GM12872 (cell line): ENCODE results near the gene DLGAP4.

Source experiments
- TF ChIP-seq, protein P1 (sequence below): IDR thresholded peaks from 3 replicates; pipeline ENCODE4 v1.5.1; 2011; ENCODE audit warnings: low read depth, mild to moderate bottlenecking, low read length, moderate library complexity; ENCODE audit not compliant: insufficient read depth

DLGAP4 gene

DNA sequence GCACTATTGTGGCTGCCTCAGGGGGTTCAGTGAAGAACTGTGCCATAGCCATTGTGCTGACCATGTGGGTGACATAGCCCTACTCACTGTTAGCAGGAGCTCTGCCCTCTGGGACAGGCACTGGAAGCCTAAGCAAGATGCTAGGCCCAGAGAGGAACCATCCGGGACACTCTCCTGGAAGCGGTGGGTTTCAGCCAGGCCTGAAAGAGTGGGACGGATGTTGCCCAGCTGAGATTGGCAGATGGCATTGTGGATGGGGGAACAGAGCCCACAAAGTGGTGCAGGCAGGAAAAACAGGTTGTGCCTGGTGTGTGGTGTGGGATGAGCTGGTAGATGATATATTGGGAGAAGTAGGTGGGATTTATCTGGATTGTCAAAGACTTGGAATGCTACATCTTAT, 40.1 kb downstream of the DLGAP4 start:
- TF ChIP-seq, protein P1, sequence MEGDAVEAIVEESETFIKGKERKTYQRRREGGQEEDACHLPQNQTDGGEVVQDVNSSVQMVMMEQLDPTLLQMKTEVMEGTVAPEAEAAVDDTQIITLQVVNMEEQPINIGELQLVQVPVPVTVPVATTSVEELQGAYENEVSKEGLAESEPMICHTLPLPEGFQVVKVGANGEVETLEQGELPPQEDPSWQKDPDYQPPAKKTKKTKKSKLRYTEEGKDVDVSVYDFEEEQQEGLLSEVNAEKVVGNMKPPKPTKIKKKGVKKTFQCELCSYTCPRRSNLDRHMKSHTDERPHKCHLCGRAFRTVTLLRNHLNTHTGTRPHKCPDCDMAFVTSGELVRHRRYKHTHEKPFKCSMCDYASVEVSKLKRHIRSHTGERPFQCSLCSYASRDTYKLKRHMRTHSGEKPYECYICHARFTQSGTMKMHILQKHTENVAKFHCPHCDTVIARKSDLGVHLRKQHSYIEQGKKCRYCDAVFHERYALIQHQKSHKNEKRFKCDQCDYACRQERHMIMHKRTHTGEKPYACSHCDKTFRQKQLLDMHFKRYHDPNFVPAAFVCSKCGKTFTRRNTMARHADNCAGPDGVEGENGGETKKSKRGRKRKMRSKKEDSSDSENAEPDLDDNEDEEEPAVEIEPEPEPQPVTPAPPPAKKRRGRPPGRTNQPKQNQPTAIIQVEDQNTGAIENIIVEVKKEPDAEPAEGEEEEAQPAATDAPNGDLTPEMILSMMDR, result no peak

DNA sequence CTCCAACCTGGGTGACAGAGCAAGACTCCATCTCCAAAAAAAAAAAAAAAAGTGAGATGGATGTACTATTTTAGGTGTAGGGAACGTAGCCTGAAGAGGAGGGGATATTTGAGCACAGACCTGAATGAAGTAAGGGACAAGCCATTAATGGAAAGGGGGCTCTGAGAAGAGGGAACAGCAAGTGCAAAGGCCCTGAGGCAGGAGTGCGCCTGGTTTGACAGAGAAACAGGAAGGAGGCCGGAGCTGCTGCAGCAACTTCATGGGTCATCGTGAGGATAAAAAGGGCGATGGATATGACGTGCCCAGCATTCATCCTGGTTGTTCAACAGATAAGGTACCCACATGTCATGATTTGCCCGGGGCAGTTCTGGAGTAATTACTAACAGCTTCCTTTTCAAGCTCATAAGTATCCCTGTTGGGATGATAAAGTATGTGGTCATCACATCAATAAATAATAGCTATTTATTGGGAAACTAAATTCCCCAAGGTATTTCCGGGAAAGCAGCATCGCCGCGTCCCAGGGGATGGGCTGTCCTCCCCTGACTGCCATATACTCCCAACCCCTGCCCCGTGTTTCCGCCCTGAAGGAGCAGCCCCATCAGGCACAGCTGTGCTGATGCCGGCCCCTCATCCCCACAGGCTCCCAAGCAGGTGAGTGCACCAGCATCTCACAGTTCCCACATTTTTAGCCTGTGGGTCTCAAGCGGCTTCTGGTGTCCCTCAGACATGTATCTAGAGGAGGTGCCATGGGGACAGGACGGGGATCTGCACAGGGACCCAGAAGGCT, 43.4 kb downstream of the DLGAP4 start:
- TF ChIP-seq, protein P1, result no peak

DNA sequence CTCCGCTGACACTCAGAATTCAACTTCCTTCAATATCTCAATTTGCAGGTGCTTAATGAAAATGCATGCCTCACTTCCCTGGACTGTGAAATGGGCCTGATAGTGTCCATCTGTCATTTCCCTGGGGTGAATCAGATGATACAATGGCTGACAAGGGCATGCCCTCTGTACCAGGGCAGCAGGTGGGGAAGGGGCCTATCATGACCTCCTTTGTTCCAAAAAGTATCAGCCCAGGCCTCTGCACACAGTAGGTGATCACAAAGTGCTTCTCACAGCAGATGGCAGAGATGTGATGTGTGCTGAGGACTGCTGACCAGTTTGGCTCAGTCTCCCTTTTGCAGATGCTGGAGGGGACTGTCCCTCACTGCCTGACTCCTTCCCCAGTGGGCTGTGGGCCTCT, 44.3 kb downstream of the DLGAP4 start:
- TF ChIP-seq, protein P1, result no peak

DNA sequence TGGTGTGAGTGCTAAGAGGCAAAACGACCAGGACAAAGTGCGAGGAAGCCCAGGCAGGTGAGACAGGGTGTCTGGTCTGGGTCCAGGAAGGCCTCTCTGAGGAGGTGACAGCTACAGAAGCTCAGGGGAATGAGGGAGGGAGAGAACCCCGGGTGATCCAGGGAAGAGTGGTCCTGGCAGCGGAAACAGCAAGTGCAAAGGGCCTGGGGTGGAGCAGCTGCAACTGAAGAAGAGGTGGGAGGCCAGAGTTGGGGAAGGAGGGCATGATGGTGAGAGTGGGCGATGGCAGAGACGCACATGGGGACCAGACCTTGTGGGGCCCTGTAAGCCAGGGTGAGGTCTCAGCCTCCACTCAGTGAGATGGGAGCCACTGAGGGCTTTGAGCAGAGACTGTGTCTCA, 45.8 kb downstream of the DLGAP4 start:
- TF ChIP-seq, protein P1, result no peak

DNA sequence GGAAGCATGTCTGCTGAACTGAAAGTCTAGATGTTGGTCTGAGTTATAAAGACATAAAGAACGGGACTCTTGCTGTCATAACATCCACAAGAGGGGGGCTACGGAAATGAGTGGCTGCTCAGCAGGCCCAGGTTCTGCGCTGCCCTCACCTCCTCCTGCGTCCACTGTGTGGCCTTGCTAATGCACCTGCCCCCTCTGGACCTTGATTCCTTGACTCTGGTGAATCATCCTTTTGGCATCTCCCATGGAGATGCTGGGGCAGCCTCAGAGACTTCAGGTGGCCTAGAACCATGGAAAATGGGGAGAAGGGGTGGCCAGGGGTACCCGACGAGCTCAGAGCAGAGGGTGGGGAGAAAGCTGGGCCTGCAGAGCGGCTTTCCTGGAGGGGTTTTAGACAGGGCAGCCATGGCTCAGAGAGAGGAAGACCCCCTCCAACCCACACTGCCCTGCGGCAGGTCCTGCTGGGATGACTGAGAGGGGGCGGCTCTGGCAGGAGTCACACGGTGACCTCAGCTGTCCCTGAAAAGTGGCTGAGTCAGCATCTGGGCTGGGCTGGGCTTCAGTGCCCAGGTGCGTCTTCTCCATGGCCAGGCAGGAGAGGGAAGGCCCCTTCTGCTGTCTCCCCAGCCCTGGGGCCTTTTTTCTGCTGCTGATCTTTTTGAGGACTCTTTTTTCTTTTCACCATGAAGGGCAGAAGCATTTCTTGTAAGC, 46.9 kb downstream of the DLGAP4 start:
- TF ChIP-seq, protein P1, result no peak

DNA sequence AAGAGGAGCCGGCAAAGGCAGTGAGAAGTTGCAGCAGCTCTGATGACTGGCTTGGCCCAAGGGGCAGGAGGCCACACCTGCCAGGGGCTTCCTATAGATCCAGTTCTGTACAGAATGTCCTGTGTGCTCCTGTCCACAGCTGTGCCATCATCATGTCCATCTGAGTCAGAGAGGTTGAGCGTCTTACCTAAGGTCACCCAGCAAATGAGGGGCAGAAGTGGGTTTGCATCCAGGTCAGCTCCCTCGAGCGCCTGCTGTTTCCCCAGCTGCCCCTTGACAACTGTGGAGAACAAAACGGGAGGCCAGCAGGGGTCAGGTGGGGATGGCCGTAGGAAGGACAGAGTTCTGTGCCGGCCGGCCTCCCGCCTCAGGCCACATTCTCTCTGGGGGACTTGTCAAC, 47.6 kb downstream of the DLGAP4 start:
- TF ChIP-seq, protein P1, result no peak

DNA sequence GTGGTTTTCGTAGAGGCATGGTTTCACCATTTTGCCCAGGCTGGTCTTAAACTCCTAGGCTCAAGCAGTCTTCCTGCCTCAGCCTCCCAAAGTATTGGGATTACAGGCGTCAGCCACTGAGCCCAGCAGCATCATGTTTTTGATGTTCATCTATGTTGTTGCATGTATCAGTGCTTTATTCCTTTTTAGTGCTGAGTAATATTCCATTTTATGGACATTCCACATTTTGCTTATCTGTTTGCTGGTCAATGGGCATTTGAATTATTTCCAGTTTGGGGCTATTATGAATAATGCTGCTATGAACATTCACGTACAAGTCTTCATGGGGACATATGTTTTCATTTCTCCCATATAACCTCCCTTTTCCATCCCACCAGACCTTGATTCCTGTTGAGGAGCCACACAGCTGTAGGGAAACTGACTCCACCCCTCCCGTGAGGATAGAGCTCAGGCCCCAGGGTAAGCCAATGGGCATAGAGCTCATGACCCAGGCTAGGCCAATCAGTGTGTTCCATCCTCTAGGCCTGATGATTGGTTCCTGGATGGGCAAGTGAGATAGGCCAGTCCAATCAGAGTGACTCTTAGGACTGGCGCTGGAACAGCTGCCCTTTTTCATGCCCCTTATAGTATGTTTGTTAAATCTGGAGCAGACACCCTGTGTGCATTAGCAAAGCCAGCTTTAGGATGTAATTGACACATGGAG, 49.5 kb downstream of the DLGAP4 start:
- TF ChIP-seq, protein P1, result no peak
